Pancreas (tissue), 10 donors: ENCODE results near the gene TMEM212. TPM values are rescaled to one million over a fixed set of nuclear protein-coding genes. Genes with fewer than 3 reads are reported as not detected.

ENCODE experiments used
- ATAC-seq, 4 donors: fragments of 200-7000 bp; cut with Tn5 transposase; one replicate each; pipeline versions ENCODE4 v1.8.0 to v1.9.1; 2020; ENCODE audit warnings: mild to moderate bottlenecking in 4 of 4, moderate library complexity in 4 of 4
- DNase-seq, 6 donors: peaks; one replicate each; pipeline ENCODE4 v3.0.0-alpha.2; 2020
- FAIRE-seq: peaks from 2 replicates; lab custom pipeline; 2012; peaks lifted over from hg19 to GRCh38; lab: Jason Lieb, UNC
- H3K27ac ChIP-seq, 4 donors: fragments of 200-600 bp; sonication (generic); 1 replicate in 3 of 4; 2 replicates in 1 of 4; pipeline versions ENCODE4 v1.5.0 to v1.8.0; 2020
- H3K27me3 ChIP-seq, 4 donors: fragments of 200-600 bp; one replicate each; pipeline ENCODE4 v1.8.0; 2021
- H3K36me3 ChIP-seq, 3 donors: fragments of 200-600 bp; sonication (generic) in 1 of 3; one replicate each; pipeline versions ENCODE4 v1.5.0 to v1.8.0; 2020 to 2021
- H3K4me1 ChIP-seq, 3 donors: fragments of 200-600 bp; one replicate each; pipeline ENCODE4 v1.8.0; 2021
- H3K4me3 ChIP-seq, 4 donors: fragments of 200-600 bp; sonication (generic) in 2 of 4; one replicate each; pipeline versions ENCODE4 v1.5.0 to v1.8.0; 2020 to 2021
- H3K9me3 ChIP-seq, 4 donors: fragments of 200-600 bp; one replicate each; pipeline ENCODE4 v1.8.0; 2021
- CTCF ChIP-seq, 4 donors: fragments of 200-600 bp; sonication (generic) in 3 of 4; IDR thresholded peaks; one replicate each; pipeline versions ENCODE4 v1.5.0 to v1.8.0; 2021; ENCODE audit warnings: antibody characterized with exemption in 4 of 4
- WGBS, 2 donors: extraction: QIAGEN DNeasy Blood & Tissue Kit; methylation state at CpG; one replicate each; pipeline ENCODE4 v1.1.7; 2013; 5-methylcytosine and 5-hydroxymethylcytosine counted together
- intact Hi-C, 3 donors: fragments of 100-400 bp; cut with DNase I; formaldehyde crosslinking; loops; one replicate each; pipeline versions ENCODE4 v1.11.1 to v1.14.2; 2022
- polyA plus RNA-seq, 2 donors: library from polyadenylated mRNA; stranded (reverse); fragments of 200-250 nt; gene quantifications; one replicate each; pipeline ENCODE4 v1.2.3, GENCODE V29; 2013
- total RNA-seq, 6 donors: library from RNA; stranded (reverse); fragmentation: NEBNext Ultra II Directional in 4 of 6; extraction: Animal tissue kit (Norgen Biotek cat#: 25700) in 4 of 6; gene quantifications; one replicate each; pipeline versions ENCODE4 v1.2.1 to v1.2.4, GENCODE V29; 2021 to 2023
- donor health status: healthy with polysubstance abuse.
- donor health status: DM: no; HTN: no; CAD: no; lungs with moderate emphysema.
- donor health status: DM: no; HTN: no; CAD: no.
- donor health status: control.
- donor health status: control.
- donor health status: Bipolar disorder and iron deficiency.
- donor health status: DM: yes; HTN: yes; CAD: no.
- donor health status: DM: no; HTN: no; CAD: no.
- donor health status: DM: no; HTN: no; CAD: no.
- donor health status: DM: yes; HTN: yes; CAD: no.

Gene TMEM212
- total and polyA plus RNA-seq, 8 donors, result not detected

DNA sequence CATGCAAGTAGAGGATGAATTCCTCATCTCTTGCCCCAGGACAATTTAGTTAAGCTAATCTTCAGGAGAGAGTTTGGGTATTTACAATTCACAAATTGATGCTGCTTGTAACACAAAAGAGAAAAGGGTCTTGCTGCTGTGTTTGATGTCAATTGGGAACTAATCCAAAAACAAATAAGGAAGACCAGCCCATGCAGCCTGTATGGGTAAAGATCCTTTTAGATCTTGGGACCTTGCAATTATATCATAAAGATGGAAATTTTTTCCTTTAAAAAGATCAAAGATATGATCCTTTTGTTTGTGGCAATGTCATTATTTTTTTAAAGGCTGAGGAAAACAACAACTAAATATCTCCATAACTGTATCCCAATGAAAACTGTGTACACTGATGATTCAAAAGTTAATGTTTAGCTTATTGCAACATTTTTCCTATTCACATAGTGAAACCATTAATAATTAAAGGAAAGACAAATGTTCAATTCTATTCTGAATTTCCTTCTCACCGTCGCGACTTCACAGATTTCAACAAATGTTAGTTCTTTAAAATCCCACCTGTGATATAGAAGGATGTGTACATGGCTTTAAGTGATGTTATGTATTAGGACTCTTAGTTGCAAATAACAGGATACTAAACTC, 40.2 kb downstream of the TMEM212 start:
- Histone ChIP-seq H3K4me1 (peaks cover 0 to 7% (median 3%) of the 10 kb centered on the region in 3 donors), H3K4me3 (no peak overlapping the region), H3K27me3 (no peaks in the 10 kb centered on the region), H3K36me3 (no peaks in the 10 kb centered on the region), H3K27ac (peak overlapping the region in 3 of 4 donors; percentile 35 to 62 (median 57)), H3K9me3 (no peaks in the 10 kb centered on the region)
- DNase-seq (no peak), FAIRE-seq (no peak), ATAC-seq (peak in 3 of 4 donors; percentile 61 to 73 (median 65))
- 49 to 52% methylated on average over 3 of the region's 3 CpGs for WGBS, 2 donors
- TF ChIP-seq CTCF (IDR thresholded peaks at IDR 0.05), result no peak
- intact Hi-C loops, result no loop called here

DNA sequence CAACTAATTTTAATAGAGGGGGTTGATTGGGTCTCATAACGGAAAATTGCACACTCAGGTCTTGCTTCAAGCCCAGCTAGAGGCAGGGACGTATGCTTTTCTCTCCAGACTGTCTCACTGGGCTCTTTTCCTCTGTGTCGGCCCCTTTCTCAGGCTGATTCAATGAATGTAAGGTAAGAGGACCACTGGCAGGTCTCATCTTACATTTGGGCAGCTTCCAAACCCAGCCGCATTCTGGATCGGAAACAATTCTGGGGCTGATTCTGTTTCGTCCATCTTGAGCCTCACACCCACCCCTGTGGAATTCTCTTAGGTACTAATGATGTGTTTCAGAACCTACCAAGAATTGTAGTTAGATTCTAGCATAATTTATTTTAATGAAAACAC, 40.7 kb downstream of the TMEM212 start:
- ATAC-seq, result peak in 3 of 4 donors; percentile 29 to 48 (median 35)
- Histone ChIP-seq H3K4me3 (no peak overlapping the region), H3K27me3 (no peaks in the 10 kb centered on the region), H3K27ac (peak overlapping the region in 3 of 4 donors; percentile 35 to 62 (median 57)), H3K9me3 (no peaks in the 10 kb centered on the region), H3K36me3 (no peaks in the 10 kb centered on the region), H3K4me1 (peaks cover 0 to 7% (median 3%) of the 10 kb centered on the region in 3 donors)
- no peak for DNase-seq
- no peak for FAIRE-seq
- WGBS, 2 donors, result 41 to 50% methylated on average over 6 of the region's 6 CpGs
- no peak for TF ChIP-seq CTCF (IDR thresholded peaks at IDR 0.05)
- intact Hi-C loops, result no loop called here

DNA sequence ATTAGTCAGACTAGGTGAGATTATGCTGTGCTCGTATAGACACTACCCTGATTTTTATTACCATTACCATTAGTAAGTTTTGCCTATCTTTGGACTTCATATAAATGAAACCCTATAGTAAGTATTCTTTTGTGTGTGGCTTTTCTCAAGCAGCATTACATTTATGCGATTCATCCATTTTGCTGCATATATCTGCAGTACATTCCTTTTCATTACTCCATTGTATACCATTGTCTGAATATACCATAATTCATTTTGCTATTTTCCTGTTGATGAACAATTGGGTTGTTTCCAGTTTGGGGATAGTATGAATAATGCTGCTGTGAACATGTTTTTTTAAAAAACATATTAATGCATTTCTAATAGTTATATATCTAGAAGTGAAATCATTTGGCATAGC, 45.3 kb downstream of the TMEM212 start:
- Histone ChIP-seq H3K4me1 (no peaks in the 10 kb centered on the region), H3K9me3 (no peaks in the 10 kb centered on the region), H3K4me3 (no peak overlapping the region), H3K27me3 (no peaks in the 10 kb centered on the region), H3K36me3 (no peaks in the 10 kb centered on the region), H3K27ac (no peak overlapping the region)
- 79 to 89% methylated on average over 2 of the region's 2 CpGs for WGBS, 2 donors
- TF ChIP-seq CTCF (IDR thresholded peaks at IDR 0.05), result no peak
- intact Hi-C loops, result no loop called here
- FAIRE-seq, result no peak
- DNase-seq, result no peak
- ATAC-seq, result no peak

DNA sequence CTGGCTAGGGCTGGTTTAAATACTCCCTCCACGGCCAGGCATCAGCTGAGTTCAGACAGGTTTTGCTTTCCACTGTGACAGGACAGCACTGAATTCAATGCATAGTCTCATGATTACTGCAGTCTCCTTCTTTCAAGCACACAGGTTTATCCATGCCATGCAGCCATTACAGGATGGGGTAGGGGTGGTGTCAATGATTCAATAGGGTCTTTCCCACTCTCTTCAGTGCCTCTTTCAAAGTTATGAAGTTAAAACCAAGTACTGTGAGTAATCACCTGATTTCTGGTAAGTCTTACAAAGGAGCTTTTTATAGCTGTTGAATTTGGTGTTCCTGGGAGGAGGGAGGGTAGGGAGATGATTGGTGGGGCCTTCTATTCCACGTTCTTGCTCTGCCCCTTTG, 47.2 kb downstream of the TMEM212 start:
- 66 to 67% methylated on average over 2 of the region's 2 CpGs for WGBS, 2 donors
- FAIRE-seq (no peak), ATAC-seq (peak in 2 of 4 donors; percentile 12 to 25), DNase-seq (no peak)
- no peaks in the 10 kb centered on the region for H3K4me1 ChIP-seq
- no peak for TF ChIP-seq CTCF (IDR thresholded peaks at IDR 0.05)
- no peak overlapping the region for H3K4me3 ChIP-seq
- H3K27ac ChIP-seq, result no peak overlapping the region
- no peaks in the 10 kb centered on the region for H3K27me3 ChIP-seq
- no peaks in the 10 kb centered on the region for H3K9me3 ChIP-seq
- intact Hi-C loops, result no loop called here
- H3K36me3 ChIP-seq, result no peaks in the 10 kb centered on the region

DNA sequence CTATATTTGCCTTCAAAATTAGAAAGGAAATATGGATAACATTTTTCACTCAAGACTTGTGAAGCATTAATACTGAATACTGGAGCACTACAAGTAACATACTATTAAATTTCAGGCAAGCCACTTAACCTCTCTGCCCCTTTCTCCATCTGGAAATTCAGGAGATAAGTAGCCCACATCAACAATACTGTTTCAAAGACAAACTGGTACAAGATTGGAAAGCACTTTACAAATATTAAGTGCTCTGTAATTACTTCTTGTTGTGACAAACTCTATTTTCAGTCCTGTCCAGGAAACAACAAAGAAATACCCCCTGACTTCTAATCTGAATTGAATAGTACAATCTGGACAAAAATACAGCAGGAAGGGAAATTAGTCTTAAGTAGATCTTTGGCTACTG, 49.3 kb downstream of the TMEM212 start:
- intact Hi-C loops, result no loop called here
- Histone ChIP-seq H3K36me3 (no peaks in the 10 kb centered on the region), H3K4me1 (no peaks in the 10 kb centered on the region), H3K9me3 (no peaks in the 10 kb centered on the region), H3K4me3 (no peak overlapping the region), H3K27me3 (no peaks in the 10 kb centered on the region), H3K27ac (no peak overlapping the region)
- FAIRE-seq, result no peak
- no peak for TF ChIP-seq CTCF (IDR thresholded peaks at IDR 0.05)
- no peak for ATAC-seq
- DNase-seq, result no peak
